K562 (cell line): ENCODE data around the gene ZFYVE26. TPM values are rescaled to one million over a fixed set of nuclear protein-coding genes. Genes with fewer than 3 reads are reported as not detected.

Experiments used
- BMI1 ChIP-seq: fragments of 150-350 bp; IDR thresholded peaks from 2 replicates; pipeline ENCODE4 v1.6.1; 2014; ENCODE audit warnings: low read length
- CXXC5 ChIP-seq: fragments of 250-450 bp; sonication (Bioruptor Pico); IDR thresholded peaks from 2 replicates; pipeline ENCODE4 v1.8.0; 2022; ENCODE audit warnings: inconsistent platforms, mild to moderate bottlenecking, moderate library complexity
- ESRRA ChIP-seq: fragments of 450-650 bp; IDR thresholded peaks from 2 replicates; pipeline ENCODE4 v1.6.1; 2014; ENCODE audit warnings: low read depth, mild to moderate bottlenecking, moderate library complexity, borderline replicate concordance
- ETS1 ChIP-seq: conservative IDR thresholded peaks from 2 replicates; pipeline ENCODE4 v1.6.1; 2011; ENCODE audit warnings: low read depth, mild to moderate bottlenecking, low read length; ENCODE audit not compliant: control insufficient read depth
- PREB ChIP-seq: sonication (generic); formaldehyde crosslinking; IDR thresholded peaks from 2 replicates; pipeline ENCODE4 v1.8.1; 2023; ENCODE audit warnings: mild to moderate bottlenecking, missing genetic modification reagents
- RNF2 ChIP-seq: sonication (generic); IDR thresholded peaks from 2 replicates; pipeline ENCODE4 v1.6.1; 2016
- SP2 ChIP-seq: IDR thresholded peaks from 2 replicates; pipeline ENCODE4 v1.6.1; 2011; ENCODE audit warnings: mild to moderate bottlenecking, low read depth, low read length, moderate library complexity; ENCODE audit not compliant: poor library complexity, severe bottlenecking; ENCODE audit errors: extremely low read depth
- STAT5A ChIP-seq: IDR thresholded peaks from 2 replicates; pipeline ENCODE4 v1.6.1; 2012; ENCODE audit warnings: low read length, inconsistent platforms, borderline replicate concordance
- ZNF121 ChIP-seq: sonication (generic); formaldehyde crosslinking; conservative IDR thresholded peaks from 2 replicates; pipeline ENCODE4 v1.8.0; 2022; ENCODE audit warnings: missing genetic modification reagents
- ZNF143 ChIP-seq: sonication (generic); formaldehyde crosslinking; IDR thresholded peaks from 2 replicates; pipeline ENCODE4 v1.9.0; 2022; ENCODE audit warnings: mild to moderate bottlenecking, missing genetic modification reagents
- ZNF717 ChIP-seq: fragments of 250-450 bp; sonication (Bioruptor Pico); IDR thresholded peaks from 2 replicates; pipeline ENCODE4 v1.5.0; 2021
- ZNF764 ChIP-seq: fragments of 250-450 bp; sonication (Bioruptor Pico); IDR thresholded peaks from 2 replicates; pipeline ENCODE4 v1.4.0; 2020; ENCODE audit warnings: low read depth, mild to moderate bottlenecking, moderate library complexity
- ZNF766 ChIP-seq: fragments of 200-800 bp; sonication (Bioruptor generic); conservative IDR thresholded peaks from 2 replicates; pipeline ENCODE4 v1.6.1; 2016; ENCODE audit warnings: missing genetic modification characterization, missing compliant biosample characterization
- ZNF780A ChIP-seq: fragments of 250-450 bp; sonication (Bioruptor Pico); IDR thresholded peaks from 2 replicates; pipeline ENCODE4 v1.5.0; 2021; ENCODE audit warnings: mild to moderate bottlenecking
- polyA plus RNA-seq, 8 experiments: library from polyadenylated mRNA; depleted of rRNA in 4 of 8; stranded (reverse) in 5 of 8; unstranded in 3 of 8; fragments of >200 nt; fragmentation: Nextera tagmentation in 2 of 8; fragmentation: Illumina TruSeq in 1 of 8; extraction: Ambion mirVana in 2 of 8; extraction: Trizol in 1 of 8; gene quantifications; 2 replicates each; pipeline versions ENCODE4 v1.2.1 to v1.2.3, GENCODE V29; 2011 to 2014; ENCODE audit warnings: inconsistent platforms in 1 of 8, missing spikeins in 1 of 8
- total RNA-seq, 7 experiments: library from RNA; depleted of rRNA in 6 of 7; stranded (reverse); fragments of >200 nt in 6 of 7; fragmentation: Illumina TruSeq in 2 of 7; extraction: Trizol in 2 of 7; gene quantifications; 2 replicates each; pipeline versions ENCODE4 v1.2.1 to v1.2.3, GENCODE V29; 2011 to 2021; ENCODE audit warnings: low replicate concordance in 1 of 7
- TF ChIP-seq, protein P1 (sequence below): fragments of 150-350 bp; conservative IDR thresholded peaks from 2 replicates; pipeline ENCODE4 v1.6.1; 2014; ENCODE audit warnings: low read length
- TF ChIP-seq, protein P2 (sequence below): IDR thresholded peaks from 2 replicates; pipeline ENCODE4 v1.6.1; 2011; ENCODE audit not compliant: insufficient read length; ENCODE audit errors: extremely low read depth

ZFYVE26 gene
- total and polyA plus RNA-seq, 9 of the 15 experiments (the other 6 are each of a cell fraction or from before 2014, with no cell fraction given): 0.32 to 9.1 (median 5.9) TPM

- TF ChIP-seq ZNF143 (CRISPR knock-in tag) (peak; percentile 71; the same call in 1 of the 2 replicates), ETS1 (no peak), ESRRA (no peak), ZNF121 (CRISPR knock-in tag) (no peak), RNF2 (no peak), ZNF780A (CRISPR knock-in tag) (no peak), ZNF766 (CRISPR knock-in tag) (no peak), PREB (no peak), CXXC5 (CRISPR knock-in tag) (no peak), ZNF717 (CRISPR knock-in tag) (no peak), STAT5A (no peak), ZNF764 (CRISPR knock-in tag) (no peak), SP2 (no peak), BMI1 (no peak)
- TF ChIP-seq, protein P1, sequence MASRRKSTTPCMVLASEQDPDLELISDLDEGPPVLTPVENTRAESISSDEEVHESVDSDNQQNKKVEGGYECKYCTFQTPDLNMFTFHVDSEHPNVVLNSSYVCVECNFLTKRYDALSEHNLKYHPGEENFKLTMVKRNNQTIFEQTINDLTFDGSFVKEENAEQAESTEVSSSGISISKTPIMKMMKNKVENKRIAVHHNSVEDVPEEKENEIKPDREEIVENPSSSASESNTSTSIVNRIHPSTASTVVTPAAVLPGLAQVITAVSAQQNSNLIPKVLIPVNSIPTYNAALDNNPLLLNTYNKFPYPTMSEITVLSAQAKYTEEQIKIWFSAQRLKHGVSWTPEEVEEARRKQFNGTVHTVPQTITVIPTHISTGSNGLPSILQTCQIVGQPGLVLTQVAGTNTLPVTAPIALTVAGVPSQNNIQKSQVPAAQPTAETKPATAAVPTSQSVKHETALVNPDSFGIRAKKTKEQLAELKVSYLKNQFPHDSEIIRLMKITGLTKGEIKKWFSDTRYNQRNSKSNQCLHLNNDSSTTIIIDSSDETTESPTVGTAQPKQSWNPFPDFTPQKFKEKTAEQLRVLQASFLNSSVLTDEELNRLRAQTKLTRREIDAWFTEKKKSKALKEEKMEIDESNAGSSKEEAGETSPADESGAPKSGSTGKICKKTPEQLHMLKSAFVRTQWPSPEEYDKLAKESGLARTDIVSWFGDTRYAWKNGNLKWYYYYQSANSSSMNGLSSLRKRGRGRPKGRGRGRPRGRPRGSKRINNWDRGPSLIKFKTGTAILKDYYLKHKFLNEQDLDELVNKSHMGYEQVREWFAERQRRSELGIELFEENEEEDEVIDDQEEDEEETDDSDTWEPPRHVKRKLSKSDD: no peak
- TF ChIP-seq, protein P2, sequence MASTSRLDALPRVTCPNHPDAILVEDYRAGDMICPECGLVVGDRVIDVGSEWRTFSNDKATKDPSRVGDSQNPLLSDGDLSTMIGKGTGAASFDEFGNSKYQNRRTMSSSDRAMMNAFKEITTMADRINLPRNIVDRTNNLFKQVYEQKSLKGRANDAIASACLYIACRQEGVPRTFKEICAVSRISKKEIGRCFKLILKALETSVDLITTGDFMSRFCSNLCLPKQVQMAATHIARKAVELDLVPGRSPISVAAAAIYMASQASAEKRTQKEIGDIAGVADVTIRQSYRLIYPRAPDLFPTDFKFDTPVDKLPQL: no peak
Measured at GRCh38 chr14:67722293-67722692, 94.1 kb downstream of the ZFYVE26 start (continued).
